HG03378 (cell line): ENCODE measurements around the gene C3orf49.

Experiments
- ATAC-seq: cut with Tn5 transposase; IDR thresholded peaks from one replicate; pipeline ENCODE4 v1.9.1; 2021; ENCODE audit warnings: mild to moderate bottlenecking, moderate library complexity; ENCODE audit not compliant: unreplicated experiment

The C3orf49 gene

GRCh38 chr3:63819151-63819398 is at the start of gene C3orf49:
TSS of gene C3orf49 (plus strand) at chr3:63819299. CDS start at chr3:63819472, 173 bp downstream.
- no peak for ATAC-seq

DNA sequence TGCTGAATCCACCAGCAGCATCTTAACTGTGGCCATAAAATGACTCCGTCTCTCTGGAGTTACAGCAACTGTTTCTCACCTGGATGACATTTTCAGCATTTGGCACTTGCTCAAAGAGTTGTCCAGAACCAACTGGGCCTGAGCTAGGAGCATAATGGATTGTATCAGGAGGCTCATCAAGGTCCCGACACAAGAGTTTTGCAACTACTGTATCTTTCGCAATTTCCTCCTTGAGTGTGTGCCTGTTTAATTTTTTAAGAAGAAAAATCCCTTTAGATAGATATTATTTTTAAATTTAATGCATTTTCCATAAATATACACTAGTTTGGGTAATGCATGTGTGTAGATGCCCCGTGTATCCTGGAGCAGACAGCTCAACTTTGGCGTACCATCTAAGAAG is 44.3 kb upstream of the C3orf49 start:
- ATAC-seq: no peak

GRCh38 chr3:63779227-63779626 is 39.9 kb upstream of the C3orf49 start:
- ATAC-seq: no peak

- ATAC-seq: no peak
These were observed 27.1 kb upstream of the C3orf49 start for GRCh38 chr3:63791974-63792373.

- no peak for ATAC-seq
These were observed 23.7 kb upstream of the C3orf49 start for GRCh38 chr3:63795438-63795837.

DNA sequence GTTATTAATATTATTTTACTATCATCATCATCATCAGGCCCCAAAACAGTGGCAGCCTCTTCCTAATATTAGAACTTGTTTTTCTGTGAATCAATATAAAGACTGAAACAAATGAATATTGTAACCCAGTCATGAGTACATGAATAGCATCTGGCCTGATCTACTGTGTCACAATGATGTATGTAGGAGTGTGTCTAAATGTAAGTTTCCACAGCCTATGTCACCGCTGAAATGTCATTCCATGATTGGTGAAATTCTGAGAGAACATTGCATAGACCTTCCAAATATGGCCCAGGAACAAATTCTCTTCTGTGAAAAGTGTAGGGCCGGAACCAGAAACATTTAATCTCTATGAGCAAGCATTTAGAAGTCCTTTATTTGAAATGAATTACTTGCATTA is 20.6 kb upstream of the C3orf49 start:
- ATAC-seq: no peak

DNA sequence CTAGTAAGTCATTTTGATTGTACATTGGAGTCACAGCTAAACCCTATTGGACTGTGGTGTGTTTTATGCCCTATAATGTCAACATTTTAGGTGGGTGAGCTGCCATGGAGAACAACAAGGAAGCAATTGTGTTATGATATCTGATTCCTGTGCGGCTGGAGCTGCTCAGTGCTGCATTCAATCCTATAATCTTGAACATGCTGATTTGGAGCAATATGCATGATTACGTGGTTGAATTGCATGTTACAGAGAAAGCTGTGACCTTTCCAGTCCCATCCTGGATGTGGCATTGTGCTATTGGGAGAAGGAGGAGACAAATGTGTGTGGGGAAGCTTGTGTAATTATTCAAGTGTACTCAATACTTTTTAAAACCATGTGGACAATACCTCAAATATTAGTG is 20.1 kb upstream of the C3orf49 start:
- ATAC-seq: no peak

DNA sequence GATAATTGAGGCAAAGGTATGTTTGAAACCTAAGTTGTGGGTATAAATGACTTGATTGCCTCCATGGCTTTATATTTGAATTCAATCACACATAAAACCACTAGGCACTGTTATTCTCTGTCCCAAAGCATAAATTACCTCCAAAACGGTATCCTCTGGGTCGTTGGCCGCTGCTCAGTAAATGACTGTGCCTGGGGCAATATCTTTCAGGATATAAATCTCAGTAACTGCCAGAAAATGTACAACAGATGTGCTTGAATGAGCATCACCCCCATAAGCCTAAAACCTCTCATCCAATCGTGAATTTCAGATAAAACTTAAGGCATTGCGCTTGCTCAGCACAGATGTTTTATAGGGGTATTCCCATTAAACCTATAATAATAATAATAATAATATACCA is 19.0 kb upstream of the C3orf49 start:
- ATAC-seq: no peak

DNA sequence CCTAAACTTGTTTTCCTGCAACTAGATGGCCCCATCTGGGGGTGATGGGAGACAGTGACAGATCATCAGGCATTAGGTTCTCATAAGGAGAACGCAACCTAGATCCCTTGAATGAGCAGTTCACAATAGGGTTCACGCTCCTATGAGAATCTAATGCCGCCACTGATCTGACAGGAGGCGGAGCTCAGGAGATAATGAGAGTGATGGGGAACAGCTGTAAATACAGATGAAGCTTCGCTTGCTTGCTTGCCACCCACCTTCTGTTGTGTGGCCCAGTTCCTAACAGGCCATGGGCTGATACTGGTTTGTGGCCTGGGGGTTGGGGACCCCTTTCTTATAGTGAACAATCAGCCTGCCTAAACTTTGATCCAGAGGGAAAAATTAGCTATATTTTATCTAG is 15.2 kb upstream of the C3orf49 start:
- no peak for ATAC-seq

DNA sequence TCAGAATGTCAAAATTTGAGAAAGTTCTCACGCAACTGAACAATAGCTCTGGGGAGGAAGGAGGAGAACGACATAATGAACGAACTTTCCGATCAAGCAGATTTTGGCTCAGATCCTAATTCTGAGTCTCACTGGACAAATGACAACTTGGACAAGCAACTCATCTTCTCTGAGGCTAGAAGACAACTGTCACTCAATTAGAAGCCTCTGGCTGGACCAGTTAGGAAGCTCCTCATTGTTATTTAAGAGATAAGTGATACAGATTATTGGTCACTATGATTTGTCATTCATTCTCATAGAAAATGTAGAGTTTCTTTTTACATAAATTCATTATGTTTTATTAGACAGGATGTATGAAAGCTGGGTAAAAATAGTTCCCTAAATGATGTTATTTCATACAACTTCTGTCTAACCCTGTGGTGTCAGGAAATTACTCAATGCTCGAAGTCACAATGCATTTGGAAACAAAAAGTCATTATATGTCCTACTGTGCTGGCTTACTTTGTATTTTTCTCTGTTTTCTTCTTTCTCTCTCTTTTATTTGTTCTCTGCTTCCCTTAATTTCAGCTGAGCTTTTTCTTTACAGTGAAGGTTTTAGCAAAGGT is 11.0 kb upstream of the C3orf49 start:
- no peak for ATAC-seq

- ATAC-seq: no peak
These were observed 10.5 kb upstream of the C3orf49 start for GRCh38 chr3:63808633-63809032.

- ATAC-seq: no peak
These were observed 9.5 kb upstream of the C3orf49 start for GRCh38 chr3:63809607-63810006.

DNA sequence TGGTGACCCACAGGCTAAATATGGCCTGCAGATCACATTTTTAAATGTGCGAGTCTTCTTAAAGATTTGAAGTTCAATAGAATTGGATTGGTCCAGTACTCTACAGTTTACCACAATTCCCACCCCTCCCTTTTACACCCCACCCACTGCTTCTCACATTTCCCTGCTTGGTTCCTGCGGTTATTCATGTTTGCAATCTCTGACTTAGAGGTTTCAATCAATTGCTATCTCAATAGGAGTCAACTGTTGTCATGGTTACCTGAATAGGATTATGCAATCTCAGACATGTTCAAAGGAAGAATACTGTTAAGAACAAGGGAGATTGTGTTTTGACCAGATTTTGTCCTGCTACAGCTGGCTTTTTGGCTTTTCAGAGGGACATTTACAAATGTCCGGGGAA is 4.9 kb upstream of the C3orf49 start:
- no peak for ATAC-seq

- ATAC-seq: no peak
These were observed 1.9 kb upstream of the C3orf49 start for GRCh38 chr3:63817225-63817624.

- ATAC-seq: peak; percentile 75
These were observed 583 bp upstream of the C3orf49 start for GRCh38 chr3:63818282-63819150.

GRCh38 chr3:63824309-63824708 is 5.2 kb downstream of the C3orf49 start:
- ATAC-seq: no peak

GRCh38 chr3:63830526-63830925 is 11.4 kb downstream of the C3orf49 start:
- ATAC-seq: no peak

GRCh38 chr3:63832395-63832794 is 13.3 kb downstream of the C3orf49 start:
- no peak for ATAC-seq

- ATAC-seq: no peak
These were observed 22.6 kb downstream of the C3orf49 start for GRCh38 chr3:63841704-63842103.

- no peak for ATAC-seq
These were observed 23.0 kb downstream of the C3orf49 start for GRCh38 chr3:63842127-63842526.

GRCh38 chr3:63845215-63845614 is 26.1 kb downstream of the C3orf49 start:
- ATAC-seq: no peak

GRCh38 chr3:63847718-63848450 is 28.8 kb downstream of the C3orf49 start:
- ATAC-seq: no peak
